MCF 10A (cell line): ENCODE results near the gene MRPL37. TPM values are rescaled to one million over a fixed set of nuclear protein-coding genes. Genes with fewer than 3 reads are reported as not detected.
A peak's percentile ranks its signal among the peaks of the same experiment; 100 is the strongest.

ENCODE experiments used
- BruUV-seq: library from RNA; stranded (reverse); fragments of 400-500 nt; replicated peaks from 2 replicates; lab custom pipeline; 2021; lab: Mats Ljungman, UMichigan
- CTCF ChIA-PET: fragments of 300-600 bp; sonication (Branson Sonifier 250); formaldehyde crosslinking; extraction: SDS; loops from one replicate; lab custom pipeline; 2021; ENCODE audit warnings: antibody characterized with exemption, inconsistent platforms; lab: Yijun Ruan, JAX
- POLR2A ChIA-PET: fragments of 300-600, 350-650 bp; sonication (Branson Sonifier 250); formaldehyde crosslinking; extraction: SDS; loops from one replicate; lab custom pipeline; 2020; ENCODE audit warnings: antibody characterized with exemption, inconsistent platforms; lab: Yijun Ruan, JAX
- DNase-seq: peaks from one replicate; pipeline ENCODE4 v3.0.0-alpha.2; 2018; ENCODE audit not compliant: unreplicated experiment
- H3K27ac Mint-ChIP-seq: one replicate; pipeline ENCODE4 v1.8.0; 2022; ENCODE audit warnings: mild to moderate bottlenecking, low read depth, mixed read lengths; ENCODE audit not compliant: unreplicated experiment
- H3K27me3 Mint-ChIP-seq: one replicate; pipeline ENCODE4 v1.8.0; 2022; ENCODE audit warnings: mixed read lengths; ENCODE audit not compliant: insufficient read depth, unreplicated experiment
- H3K36me3 Mint-ChIP-seq: one replicate; pipeline ENCODE4 v1.8.0; 2022; ENCODE audit warnings: mild to moderate bottlenecking, moderate library complexity, mixed read lengths; ENCODE audit not compliant: insufficient read depth, unreplicated experiment
- H3K4me1 Mint-ChIP-seq: one replicate; pipeline ENCODE4 v1.8.0; 2022; ENCODE audit warnings: mixed read lengths; ENCODE audit not compliant: insufficient read depth, unreplicated experiment
- H3K4me3 Mint-ChIP-seq: one replicate; pipeline ENCODE4 v1.8.0; 2022; ENCODE audit warnings: mild to moderate bottlenecking, moderate library complexity, mixed read lengths; ENCODE audit not compliant: unreplicated experiment
- H3K9me3 Mint-ChIP-seq: one replicate; pipeline ENCODE4 v1.8.0; 2022; ENCODE audit warnings: mixed read lengths; ENCODE audit not compliant: unreplicated experiment
- CTCF ChIP-seq: fragments of 200-600 bp; IDR thresholded peaks from one replicate; pipeline ENCODE4 v1.8.0; 2022; ENCODE audit warnings: antibody characterized with exemption, mild to moderate bottlenecking; ENCODE audit not compliant: unreplicated experiment
- intact Hi-C: fragments of 100-400 bp; cut with micrococcal nuclease; formaldehyde crosslinking; loops from 2 replicates; pipeline ENCODE4 v1.14.1; 2022
- total RNA-seq: library from RNA; stranded (reverse); gene quantifications from 2 replicates; pipeline ENCODE4 v1.2.3, GENCODE V29; 2022

The MRPL37 gene
- total RNA-seq, 1 experiment from 2014 or later: 128 TPM

- peak; percentile 86 for DNase-seq
- Mint-ChIP-seq H3K9me3 (no peaks in the 10 kb centered on the region), H3K4me1 (peaks cover 33% of the 10 kb centered on the region), H3K27ac (no peak overlapping the region), H3K36me3 (no peaks in the 10 kb centered on the region), H3K4me3 (no peak overlapping the region), H3K27me3 (no peaks in the 10 kb centered on the region)
- intact Hi-C loops: no loop called here
- ChIA-PET CTCF (no interaction called here), POLR2A (no interaction called here)
- TF ChIP-seq CTCF: no peak
- BruUV-seq: no TSS peak
Measured at GRCh38 chr1:54158071-54158470, 41.9 kb upstream of the MRPL37 start.

DNA sequence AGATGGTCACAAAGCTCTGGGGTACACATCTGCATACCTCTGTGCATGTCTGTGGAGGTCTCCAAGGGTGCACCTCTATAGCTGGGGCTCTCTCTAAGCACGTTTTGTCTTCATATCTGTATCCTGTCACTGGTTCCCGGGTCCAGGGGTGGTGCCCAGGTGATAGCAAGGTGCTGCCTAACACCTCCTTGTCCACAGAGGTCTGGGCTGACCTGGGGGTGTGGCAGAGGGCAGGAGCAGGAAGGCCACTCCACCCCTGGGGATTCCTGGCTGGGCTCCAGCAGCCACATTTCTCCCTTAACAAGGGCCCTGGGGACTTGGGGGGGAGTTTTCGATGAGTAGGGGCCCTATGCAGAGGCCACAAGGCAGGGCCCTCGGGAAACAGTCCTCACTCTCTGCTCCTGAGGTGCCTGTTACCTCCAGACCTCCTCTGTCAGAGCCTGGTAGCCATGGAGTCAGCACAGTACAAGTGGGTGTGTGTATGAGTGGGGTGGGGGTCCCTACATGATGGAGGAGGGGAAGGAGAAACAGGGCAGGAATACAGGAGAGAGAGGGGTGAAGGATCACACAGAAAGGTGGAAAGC lies 40.1 kb upstream of the MRPL37 start:
- peaks cover 20% of the 10 kb centered on the region for H3K4me1 Mint-ChIP-seq
- no peak for TF ChIP-seq CTCF
- ChIA-PET POLR2A (interaction anchor here (1.1 kb wide), 1 partner anchor 40 kb away, joined by 3 read pairs; the partner anchor contains the start of genes CYB5RL and MRPL37), CTCF (interaction anchor here (0.7 kb wide), 1 partner anchor 9 kb away, joined by 3 read pairs; no protein-coding TSS in a partner anchor)
- DNase-seq: no peak
- intact Hi-C loops: no loop called here
- no peak overlapping the region for H3K4me3 Mint-ChIP-seq
- no peaks in the 10 kb centered on the region for H3K27me3 Mint-ChIP-seq
- no peak overlapping the region for H3K27ac Mint-ChIP-seq
- no peaks in the 10 kb centered on the region for H3K9me3 Mint-ChIP-seq
- no TSS peak for BruUV-seq
- H3K36me3 Mint-ChIP-seq: no peaks in the 10 kb centered on the region

DNA sequence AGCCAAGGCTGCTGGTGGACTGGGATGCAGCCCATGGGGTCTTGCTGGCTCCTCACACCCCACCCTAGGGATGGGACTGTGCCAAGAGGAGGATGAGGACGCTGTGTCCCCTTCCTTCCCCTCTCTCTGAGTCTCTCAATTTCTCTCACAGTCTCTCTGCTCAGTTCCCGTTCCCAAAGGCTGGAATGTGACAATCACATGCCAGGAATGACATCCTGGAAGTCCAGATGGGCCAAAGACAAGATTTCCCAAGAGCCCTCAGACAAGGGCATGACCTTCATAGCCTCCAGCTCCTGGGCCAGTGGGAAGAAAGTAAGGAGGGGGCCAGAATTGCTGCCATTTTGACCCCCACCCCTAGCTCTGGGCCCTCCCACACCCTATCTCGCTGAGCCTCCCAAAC lies 39.6 kb upstream of the MRPL37 start:
- POLR2A ChIA-PET: no interaction called here
- DNase-seq: no peak
- Mint-ChIP-seq H3K36me3 (no peaks in the 10 kb centered on the region), H3K4me1 (peaks cover 20% of the 10 kb centered on the region), H3K9me3 (no peaks in the 10 kb centered on the region), H3K4me3 (no peak overlapping the region), H3K27me3 (no peaks in the 10 kb centered on the region), H3K27ac (no peak overlapping the region)
- no peak for TF ChIP-seq CTCF
- no TSS peak for BruUV-seq
- CTCF ChIA-PET: interaction anchor here (0.7 kb wide), 3 partner anchors 9 to 162 kb away, joined by 3 read pairs; no protein-coding TSS in a partner anchor
- intact Hi-C loops: no loop called here

DNA sequence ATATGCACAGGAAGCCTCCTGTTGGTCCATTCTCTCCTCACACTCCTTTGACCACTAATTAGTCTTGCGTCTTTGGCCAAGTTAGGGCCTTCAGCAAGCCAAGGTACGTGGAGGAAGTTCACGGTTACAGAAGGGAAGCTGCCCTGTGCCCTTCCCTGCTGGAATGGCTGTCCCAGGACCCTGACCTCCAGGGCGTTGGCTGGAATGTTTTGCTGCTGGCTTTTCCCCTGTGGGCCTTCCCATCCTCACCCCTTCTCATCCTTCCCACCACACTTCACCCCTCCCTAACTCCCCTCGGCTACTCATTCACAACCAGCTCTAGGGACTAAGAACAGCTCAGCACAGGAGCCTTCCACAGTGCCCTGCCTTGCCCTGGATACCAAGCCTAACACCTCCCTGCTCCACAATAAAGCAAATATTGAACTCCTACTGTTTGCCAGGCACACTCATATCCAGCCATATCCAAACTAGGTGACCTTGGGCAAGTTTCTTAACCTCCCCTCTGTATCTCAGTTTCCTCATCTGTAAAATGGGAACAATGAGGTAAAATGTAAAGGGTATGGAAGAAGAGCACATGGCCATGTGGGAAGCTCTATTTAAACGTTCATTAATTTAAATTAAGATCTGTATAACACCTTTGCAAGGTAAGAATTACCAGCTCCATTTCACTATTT lies 38.3 kb upstream of the MRPL37 start:
- POLR2A ChIA-PET: no interaction called here
- no peak for TF ChIP-seq CTCF
- no peak for DNase-seq
- Mint-ChIP-seq H3K36me3 (no peaks in the 10 kb centered on the region), H3K4me1 (peaks cover 16% of the 10 kb centered on the region), H3K27me3 (no peaks in the 10 kb centered on the region), H3K9me3 (no peaks in the 10 kb centered on the region), H3K27ac (no peak overlapping the region), H3K4me3 (no peak overlapping the region)
- intact Hi-C loops: no loop called here
- no TSS peak for BruUV-seq
- CTCF ChIA-PET: interaction anchor here (0.6 to 0.9 kb wide), 2 partner anchors 39 to 798 kb away, joined by 3 read pairs; no protein-coding TSS in a partner anchor
